ENCODE results near the gene SGSM1.
"Not testable (repeated sequence)": the region's sequence is repeated elsewhere in the genome, so short reads cannot be mapped to it uniquely, and the experiment has no call there.

Gene SGSM1

GRCh38 chr22:24893341-24894070 lies 87.5 kb downstream of the SGSM1 start:
- DNase-seq (ENCODE audit: low read depth in 2 of 2, low spot score in 1 of 2) = no peak

- DNase-seq (ENCODE audit: low read depth in 2 of 2, low spot score in 1 of 2) = no peak
These were observed 88.4 kb downstream of the SGSM1 start for GRCh38 chr22:24894220-24894975.

DNA sequence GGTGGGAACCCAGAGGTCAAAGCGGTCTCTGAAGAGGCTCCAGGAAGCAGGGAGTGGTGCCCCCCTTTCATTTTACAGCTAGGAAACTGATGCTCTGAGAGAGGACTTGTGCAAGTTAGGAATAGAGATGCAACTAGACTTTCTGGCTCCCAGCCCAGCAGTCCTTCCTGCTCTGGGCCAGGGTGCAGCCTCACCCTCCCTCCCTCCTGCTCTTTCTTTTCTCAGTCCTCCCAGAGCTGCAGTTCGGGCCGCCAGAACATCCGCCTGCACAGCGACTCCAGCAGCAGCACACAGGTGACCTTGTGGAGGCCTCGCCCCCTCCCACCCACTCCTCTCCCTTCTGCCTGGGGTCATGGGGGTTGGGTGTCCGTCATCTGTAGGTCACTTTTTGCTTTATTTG lies 89.0 kb downstream of the SGSM1 start:
- DNase-seq (ENCODE audit: low read depth in 2 of 2, low spot score in 1 of 2) = no peak

DNA sequence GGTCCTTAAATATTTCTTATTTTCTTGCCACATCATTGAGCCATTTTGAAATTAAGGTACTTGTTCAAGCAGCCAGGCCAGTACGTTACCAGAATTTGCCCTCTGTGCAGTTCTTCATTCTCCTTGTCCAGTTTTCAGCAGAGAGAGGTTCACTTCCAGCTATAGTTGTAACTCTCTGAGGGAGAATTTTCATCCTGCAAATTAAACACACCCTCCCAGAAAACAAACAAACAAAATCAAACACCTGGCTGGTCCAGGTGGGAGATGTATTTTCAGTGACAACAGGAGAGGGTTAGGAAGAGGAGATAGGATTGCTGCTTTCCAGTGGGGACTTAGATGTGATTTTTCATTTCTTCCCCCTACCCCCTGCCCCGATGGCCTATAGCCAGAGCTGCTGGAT lies 95.4 kb downstream of the SGSM1 start:
- no peak for DNase-seq (ENCODE audit: low read depth in 2 of 2, low spot score in 1 of 2)

DNA sequence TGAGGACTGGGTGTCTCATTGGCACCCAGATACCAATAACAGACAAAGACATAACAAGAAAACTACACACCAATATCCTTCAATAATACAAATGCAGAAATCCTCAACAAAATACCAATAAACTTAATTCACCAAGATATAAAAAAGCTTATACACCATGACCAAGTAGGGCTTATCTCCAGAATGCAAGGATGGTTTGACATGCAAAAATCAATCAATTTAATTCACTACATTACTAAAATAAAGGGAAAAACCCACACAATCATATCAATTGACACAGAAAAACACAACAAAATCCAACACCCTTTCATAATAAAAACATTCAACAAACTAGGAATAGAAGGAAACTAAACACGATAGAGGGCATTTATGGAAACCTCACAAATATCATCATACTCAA lies 99.9 kb downstream of the SGSM1 start:
- DNase-seq (ENCODE audit: low read depth in 2 of 2, low spot score in 1 of 2) = no peak

DNA sequence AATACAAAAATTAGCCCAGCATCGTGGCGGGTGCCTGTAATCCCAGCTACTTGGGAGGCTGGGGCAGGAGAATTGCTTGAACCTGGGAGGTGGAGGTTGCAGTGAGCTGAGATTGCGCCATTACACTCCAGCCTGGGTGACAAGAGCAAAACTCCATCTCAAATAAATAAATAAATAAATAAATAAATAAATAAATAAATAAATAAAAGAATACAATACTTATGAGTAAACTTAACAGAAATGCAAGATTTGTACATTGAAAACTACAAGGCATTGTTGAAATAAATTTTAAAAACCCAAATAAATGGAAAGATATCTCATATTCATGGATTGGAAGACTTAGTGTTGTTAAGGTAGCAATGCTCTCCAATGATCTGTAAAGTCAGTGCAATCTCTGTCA lies 101.1 kb downstream of the SGSM1 start:
- DNase-seq (ENCODE audit: low read depth in 2 of 2, low spot score in 1 of 2) = not testable (repeated sequence)

GRCh38 chr22:24920029-24920428 lies 114.0 kb downstream of the SGSM1 start:
- DNase-seq (ENCODE audit: low read depth in 2 of 2, low spot score in 1 of 2) = no peak

DNA sequence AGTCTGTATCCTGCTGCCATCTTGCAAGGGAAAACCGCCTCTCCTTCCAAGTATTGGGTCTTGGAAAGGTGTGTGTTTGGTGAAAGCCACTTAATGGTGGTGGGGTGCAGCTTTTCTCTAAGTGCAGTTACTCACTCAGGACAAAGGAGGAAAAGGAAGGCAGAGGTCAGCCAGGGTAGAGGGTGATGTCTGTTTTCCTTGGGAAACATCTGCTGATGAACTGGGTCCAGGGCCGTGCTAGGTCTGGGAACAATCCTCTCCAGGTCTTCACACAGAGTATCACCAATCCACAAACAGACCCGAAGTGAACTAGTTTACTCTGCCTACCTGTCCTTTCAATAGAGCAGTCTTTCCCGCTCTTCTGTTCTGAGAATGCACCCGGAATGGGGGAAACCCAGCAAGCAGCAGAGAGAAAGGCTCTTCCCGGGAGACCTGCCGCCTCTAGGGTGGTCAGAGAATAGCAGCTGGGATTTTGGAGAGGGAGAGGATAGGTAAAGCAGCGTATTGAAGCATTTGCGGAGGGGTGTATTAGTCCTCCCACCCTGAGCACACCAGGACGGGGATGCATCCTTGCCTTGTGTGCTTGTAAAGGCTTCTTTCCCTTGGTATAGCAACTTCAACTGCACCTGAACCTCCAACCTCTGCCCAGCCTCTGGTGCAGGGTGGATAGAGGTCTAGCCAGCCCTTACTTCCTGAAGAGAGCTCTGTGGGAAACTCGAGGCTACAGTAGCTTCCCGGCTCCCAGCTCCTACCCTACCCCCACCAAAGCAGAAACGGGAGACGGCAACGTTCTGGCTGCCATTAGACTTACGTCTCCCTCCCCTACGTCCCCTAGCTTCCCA lies 119.8 kb downstream of the SGSM1 start:
- no peak for DNase-seq (ENCODE audit: low read depth in 2 of 2, low spot score in 1 of 2)

- DNase-seq (ENCODE audit: low read depth in 2 of 2, low spot score in 1 of 2) = no peak
These were observed 120.4 kb downstream of the SGSM1 start for GRCh38 chr22:24926428-24926725.

- DNase-seq (ENCODE audit: low read depth in 2 of 2, low spot score in 1 of 2) = no peak
These were observed 121.0 kb downstream of the SGSM1 start for GRCh38 chr22:24926849-24927579.

DNA sequence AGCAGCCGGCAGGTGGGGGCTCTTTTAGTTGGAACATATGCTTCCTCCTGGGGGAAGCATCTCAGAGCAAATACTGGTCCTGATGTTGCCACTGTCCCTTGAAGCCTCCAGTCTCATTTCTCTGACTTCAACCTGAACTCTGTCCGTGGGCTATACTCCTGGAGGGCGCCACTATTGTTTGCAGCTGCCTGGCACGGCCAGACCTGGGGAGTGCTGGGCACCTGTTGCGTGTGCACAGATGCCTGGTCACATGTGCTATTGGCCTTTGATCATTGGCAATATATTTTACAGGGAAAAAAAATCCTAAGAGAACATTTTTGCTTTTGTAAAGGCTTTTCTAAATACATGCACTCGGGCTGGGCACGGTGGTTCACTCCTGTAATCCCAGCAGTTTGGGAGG lies 122.3 kb downstream of the SGSM1 start:
- DNase-seq (ENCODE audit: low read depth in 2 of 2, low spot score in 1 of 2) = no peak

GRCh38 chr22:24930678-24931077 lies 124.7 kb downstream of the SGSM1 start:
- no peak for DNase-seq (ENCODE audit: low read depth in 2 of 2, low spot score in 1 of 2)

GRCh38 chr22:24935771-24936483 lies 129.9 kb downstream of the SGSM1 start:
- DNase-seq (ENCODE audit: low read depth in 2 of 2, low spot score in 1 of 2) = no peak

- no peak for DNase-seq (ENCODE audit: low read depth in 2 of 2, low spot score in 1 of 2)
These were observed 131.1 kb downstream of the SGSM1 start for GRCh38 chr22:24937114-24937513.

DNA sequence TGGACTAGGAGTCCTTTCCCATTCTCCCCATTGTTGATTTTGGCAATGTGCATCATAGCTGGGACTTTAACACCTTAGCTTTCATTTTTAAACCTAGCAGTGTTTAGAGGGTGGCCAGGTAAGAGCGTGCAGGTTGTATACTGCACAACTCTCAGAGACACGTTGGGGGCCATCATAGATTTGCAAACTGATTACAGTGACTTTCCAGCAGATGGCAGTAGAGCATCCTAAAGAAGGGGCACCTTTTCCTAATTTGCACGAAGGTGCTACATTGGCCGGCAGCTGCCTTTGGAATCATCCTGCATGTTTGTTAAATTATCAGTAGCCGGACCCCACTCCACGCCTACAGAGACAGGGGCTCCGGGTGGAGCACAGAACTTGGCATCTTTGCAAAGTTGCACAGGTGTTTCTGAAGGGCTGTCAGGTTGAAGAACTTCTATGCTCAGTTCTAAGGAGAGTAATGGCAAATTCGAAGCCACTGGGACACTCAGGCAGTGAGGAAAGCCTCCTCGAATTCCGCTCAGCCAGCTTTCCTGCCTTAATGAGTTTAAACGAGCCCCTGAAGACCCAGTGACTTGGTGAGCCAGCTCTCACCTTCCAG lies 132.8 kb downstream of the SGSM1 start:
- no peak for DNase-seq (ENCODE audit: low read depth in 2 of 2, low spot score in 1 of 2)

GRCh38 chr22:24942301-24942700 lies 136.3 kb downstream of the SGSM1 start:
- DNase-seq (ENCODE audit: low read depth in 2 of 2, low spot score in 1 of 2) = no peak

DNA sequence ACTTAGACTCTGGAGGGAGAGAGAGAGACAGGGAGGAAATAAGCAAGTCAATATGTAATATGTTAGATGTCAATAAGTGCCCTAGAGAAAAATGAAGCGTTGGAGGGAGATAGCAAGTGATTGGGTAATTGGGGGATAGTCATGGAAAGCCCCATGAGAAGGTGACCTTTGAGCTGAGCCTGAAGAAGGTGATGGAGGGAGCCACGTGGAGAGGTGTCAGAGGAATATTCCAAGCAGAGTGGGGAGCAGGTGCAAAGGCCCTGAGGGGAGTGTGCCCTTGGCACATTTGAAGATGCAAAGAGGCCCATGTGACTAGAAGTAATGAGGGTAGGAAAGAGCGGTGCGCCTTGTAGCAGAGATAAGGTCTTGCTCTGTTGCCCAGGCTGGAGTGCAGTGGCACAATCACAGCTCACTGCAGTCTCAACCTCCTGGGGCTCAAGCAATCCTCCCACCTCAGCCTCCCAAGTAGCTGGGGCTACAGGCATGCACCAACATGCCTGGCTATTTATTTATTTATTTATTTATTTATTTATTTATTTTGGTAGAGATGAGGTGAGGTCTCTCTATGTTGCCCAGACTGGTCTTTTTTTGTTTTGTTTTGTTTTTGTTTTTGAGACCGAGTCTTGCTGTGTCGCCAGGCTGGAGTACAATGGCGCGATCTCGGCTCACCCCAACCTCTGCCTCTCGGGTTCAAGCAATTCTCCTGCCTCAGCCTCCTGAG lies 138.4 kb downstream of the SGSM1 start:
- DNase-seq (ENCODE audit: low read depth in 2 of 2, low spot score in 1 of 2) = no peak

GRCh38 chr22:24945430-24945829 lies 139.4 kb downstream of the SGSM1 start:
- DNase-seq (ENCODE audit: low read depth in 2 of 2, low spot score in 1 of 2) = no peak

- no peak for DNase-seq (ENCODE audit: low read depth in 2 of 2, low spot score in 1 of 2)
These were observed 141.4 kb downstream of the SGSM1 start for GRCh38 chr22:24947383-24947782.

GRCh38 chr22:24947881-24948280 lies 141.9 kb downstream of the SGSM1 start:
- no peak for DNase-seq (ENCODE audit: low read depth in 2 of 2, low spot score in 1 of 2)
